ENCODE data around the gene ZNF317.

ZNF317 gene

DNA sequence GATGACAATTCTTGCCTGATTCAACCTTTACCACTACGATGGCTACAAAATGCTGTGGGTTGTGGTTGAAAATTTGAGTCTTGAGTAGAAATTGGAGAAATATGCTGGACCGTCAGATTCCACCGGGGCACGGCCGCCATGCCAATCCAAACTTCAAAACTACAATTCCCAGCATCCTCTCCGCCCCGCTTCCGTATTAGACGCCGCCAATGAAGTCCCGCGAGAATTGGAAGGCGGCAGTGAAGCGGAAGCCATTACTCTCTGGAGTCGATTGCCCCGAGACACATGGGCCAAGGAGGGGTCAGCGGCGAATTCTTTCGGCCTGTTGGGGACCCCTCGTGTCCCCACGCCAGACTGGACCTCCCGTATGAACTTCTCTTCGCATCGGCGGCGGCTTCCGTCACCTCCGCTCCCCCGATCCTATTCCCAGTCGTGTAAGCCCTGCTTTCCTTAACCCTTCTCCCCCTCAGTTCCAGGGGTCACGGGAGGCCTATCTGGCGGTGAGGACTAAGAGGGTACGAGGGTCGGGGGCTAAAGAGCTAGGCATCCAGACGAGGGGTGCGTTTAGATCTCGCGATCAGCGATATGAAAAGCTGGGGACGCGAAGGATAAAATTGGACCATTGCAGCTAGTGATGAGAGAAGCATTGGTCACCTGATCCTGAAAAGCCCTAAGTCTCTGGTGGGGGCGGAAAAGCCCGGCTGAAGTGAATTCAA is at the start of gene ZNF317:
ZNF317 (plus strand) TSS at position 239 of the 716 bp plus-strand sequence. CDS start 15,620 bp downstream, outside the sequence.
- DNase-seq (ENCODE audit: low read depth): peak; percentile 79

DNA sequence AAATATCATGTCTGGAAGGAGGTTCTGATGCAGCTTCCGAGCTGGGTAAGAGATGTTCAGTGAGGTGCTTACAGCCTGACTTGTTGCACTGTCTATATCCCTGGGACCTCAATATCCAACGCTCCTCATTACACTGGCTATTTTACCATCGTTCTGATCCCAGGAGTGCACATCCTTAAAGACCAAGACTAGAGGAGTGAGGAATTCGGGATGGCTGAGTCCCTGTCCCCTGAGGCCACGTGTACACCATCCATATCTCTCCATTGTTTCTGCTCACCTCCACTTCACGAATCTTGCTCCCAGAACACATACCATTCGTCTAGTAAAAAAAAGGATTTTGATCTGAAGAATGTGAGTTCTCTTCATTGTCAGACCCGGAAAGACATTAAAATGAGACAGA is 32.8 kb upstream of the ZNF317 start, which contains the start of gene OR7G2:
OR7G2 (minus strand) TSS at position 101 of the 400 bp plus-strand sequence. CDS start 4,232 bp downstream, outside the sequence.
- DNase-seq (ENCODE audit: low read depth): no peak

DNA sequence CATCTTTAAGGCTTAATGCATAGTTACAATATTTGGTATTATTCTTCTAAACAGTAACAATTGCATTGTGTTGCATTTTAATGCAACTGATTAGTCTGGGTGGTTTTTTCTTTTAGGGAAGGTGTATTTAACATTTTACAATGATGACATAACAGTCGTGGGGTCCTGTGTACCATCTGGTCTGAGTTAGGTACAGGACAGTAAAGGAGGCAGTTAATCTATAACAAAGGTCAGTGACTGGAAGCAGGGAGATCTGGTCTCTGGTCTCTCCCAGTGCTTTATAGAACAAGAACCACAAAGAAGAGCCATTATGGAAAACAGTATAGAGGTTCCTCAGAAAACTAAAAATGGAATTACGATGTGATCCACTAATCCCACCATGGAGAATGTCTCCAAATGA is 30.2 kb upstream of the ZNF317 start:
- no peak for DNase-seq (ENCODE audit: low read depth)

DNA sequence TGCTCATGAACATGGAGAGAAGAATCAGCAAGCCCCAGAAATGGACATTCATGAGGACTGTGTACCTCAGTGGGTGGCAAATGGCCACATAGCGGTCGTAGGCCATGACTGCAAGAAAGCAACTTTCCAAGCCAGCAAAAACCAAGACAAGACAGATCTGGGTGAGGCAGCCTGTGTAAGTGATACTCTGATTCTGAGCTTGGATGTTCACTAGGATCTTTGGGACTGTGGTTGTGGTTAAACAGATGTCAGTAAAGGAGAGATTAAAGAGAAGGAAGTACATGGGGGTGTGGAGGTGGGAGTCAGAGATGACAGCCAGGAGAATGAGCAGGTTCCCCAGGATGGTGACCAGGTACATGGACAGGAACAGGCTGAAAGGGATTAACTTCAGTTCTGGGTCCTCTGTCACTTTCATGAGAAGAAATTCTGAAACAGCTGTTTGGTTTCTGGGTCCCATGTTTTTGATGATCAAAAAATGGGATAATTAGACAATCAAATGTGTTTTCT is 24.8 kb upstream of the ZNF317 start, which contains the start of gene OR7G1:
OR7G1 (minus strand) TSS at position 457 of the 507 bp plus-strand sequence; CDS start at position 457, 0 bp downstream.
- DNase-seq (ENCODE audit: low read depth): no peak

DNA sequence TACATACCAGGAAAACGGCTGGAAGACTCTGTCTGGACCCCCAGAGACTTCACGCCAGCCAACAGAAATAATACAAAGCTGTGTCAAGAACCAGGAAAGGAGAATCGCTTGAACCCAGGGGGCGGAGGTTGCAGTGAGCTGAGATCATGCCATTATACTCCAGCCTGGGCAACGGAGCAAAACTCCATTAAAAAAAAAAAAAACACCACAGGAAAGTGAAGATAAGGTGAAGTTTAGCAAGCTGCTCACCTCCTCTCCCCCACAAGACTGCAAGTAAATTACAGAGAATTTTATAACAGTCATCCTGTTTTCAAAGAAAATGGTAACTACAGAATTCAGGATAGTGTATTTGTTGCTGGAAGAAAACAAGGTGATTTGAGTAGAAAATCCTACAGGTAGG is 23.6 kb upstream of the ZNF317 start:
- no peak for DNase-seq (ENCODE audit: low read depth)

DNA sequence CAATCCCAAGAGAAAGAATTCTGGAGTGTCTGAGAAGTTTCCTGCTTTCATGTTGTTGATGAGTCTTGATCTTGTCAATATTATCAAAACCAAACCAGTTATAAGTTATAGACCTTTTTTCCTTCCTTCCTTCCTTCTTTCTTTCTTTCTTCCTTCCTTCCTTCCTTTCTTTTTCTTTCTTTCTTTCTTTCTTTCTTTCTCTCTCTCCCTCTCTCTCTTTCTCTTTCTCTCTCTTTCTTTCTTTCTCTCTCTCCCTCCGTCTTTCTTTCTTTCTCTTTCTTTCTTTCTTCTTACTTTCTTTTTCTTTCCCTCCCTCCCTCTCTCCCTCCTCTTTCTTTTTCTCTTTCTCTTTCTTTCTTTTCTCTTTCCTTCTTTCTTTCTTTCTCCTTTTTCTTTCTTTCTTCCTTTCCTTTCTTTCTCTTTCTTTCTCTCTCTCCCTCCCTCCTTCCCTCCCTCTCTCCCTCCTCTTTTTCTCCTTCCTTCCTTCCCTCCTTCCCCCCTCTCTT is 13.2 kb upstream of the ZNF317 start, which contains the start of gene OR7G3:
OR7G3 (minus strand) TSS at position 51 of the 506 bp plus-strand sequence; CDS start at position 51, 0 bp downstream.
- DNase-seq (ENCODE audit: low read depth): no peak

DNA sequence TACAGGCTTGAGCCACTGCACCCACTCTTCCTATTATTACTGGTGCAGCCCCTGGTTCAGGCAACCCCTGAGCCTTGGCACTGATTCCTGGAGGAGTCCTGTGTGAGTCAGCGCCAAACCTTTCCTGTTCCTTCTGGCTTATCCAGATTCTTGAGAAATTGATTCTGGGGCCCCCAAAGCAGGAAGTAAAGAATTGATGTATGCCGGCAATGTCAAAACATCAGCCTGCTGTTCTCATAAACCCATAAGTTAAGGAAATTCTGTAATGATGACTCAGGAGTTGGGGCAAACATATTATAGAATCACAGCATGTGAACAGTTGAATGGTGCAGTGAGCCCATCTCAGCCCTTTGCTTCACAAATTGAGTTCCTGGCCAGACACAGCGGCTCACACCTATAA is 12.0 kb upstream of the ZNF317 start:
- DNase-seq (ENCODE audit: low read depth): peak; percentile 29

DNA sequence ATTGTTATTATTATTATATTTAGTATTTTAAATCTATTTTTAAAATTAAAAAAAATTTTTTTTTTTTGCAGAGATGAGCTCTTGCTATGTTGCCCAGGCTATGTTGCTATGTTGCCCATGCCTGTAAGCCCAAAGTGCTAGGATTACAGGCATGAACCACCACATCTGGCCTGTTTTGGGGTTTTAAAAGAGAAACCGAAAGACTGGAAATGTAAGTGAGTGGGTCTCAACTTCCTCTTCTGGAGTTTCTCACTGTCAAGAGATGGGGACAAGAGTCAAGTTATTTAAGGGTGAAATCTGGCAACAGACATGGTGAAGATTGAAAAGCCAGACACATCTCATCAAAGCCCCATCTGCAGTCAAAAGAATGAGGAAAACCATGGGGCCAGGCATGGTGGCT is 9.2 kb upstream of the ZNF317 start:
- no peak for DNase-seq (ENCODE audit: low read depth)

DNA sequence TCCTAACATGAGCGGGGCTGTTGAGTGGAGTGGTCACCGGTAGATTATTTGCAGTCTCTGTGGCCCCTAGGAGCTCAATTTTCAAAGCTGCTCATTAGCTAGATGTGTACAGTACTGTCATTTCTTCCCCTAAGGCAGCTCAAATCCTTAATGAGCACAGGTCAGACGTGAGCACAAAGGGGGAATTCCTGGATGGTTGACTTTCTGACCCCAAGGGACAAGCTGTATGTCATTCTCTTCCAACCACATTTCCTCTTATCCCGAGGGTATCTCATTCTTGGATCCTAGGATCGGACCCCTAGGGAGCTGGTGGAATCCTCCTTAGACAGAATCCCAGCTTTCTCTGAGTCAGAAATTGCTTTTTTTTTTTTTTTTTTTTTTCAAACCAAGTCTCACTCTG is 7.8 kb upstream of the ZNF317 start:
- no peak for DNase-seq (ENCODE audit: low read depth)

DNA sequence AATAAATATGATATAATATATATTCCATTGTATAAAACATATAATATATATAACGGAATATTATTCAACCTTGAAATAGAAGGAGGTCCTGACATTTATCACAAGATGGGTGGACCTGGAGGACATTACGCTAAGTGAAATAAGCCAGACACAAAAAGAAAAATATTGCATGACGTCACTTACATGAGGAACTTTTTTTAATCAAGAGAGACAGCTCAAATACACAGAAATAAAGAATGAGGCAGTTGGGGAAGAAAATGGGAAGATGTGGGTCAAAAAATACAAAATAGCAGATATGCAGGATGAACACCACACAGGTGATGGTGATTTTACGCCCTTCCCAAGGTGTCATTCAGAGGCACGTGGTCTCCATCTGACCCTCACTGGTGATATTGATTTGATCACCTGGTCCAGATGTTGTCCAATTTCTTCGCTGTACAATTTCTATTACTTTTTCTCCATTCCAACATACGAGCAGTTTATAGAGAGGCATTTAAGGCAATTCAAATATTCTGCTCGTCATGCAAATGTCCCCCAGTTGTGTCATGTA is 513 bp upstream of the ZNF317 start:
- DNase-seq (ENCODE audit: low read depth): peak; percentile 14

DNA sequence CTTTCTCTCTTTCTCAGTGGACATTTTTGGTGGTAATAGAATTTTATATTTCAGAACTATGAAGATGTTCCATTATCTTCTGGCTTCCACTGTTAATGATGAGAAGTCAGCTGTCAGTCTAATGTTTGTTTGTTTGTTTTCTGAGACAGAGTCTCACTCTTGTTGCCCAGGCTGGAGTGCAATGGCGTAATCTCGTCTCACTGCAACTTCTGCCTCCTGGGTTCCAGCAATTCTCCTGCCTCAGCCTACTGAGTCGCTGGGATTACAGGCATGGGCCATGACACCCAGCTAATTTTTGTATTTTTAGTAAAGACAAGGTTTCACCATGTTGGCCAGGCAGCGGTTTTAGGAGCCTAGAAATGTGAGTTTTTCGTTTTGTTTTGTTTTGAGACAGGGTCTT is 4.7 kb downstream of the ZNF317 start:
- no peak for DNase-seq (ENCODE audit: low read depth)

DNA sequence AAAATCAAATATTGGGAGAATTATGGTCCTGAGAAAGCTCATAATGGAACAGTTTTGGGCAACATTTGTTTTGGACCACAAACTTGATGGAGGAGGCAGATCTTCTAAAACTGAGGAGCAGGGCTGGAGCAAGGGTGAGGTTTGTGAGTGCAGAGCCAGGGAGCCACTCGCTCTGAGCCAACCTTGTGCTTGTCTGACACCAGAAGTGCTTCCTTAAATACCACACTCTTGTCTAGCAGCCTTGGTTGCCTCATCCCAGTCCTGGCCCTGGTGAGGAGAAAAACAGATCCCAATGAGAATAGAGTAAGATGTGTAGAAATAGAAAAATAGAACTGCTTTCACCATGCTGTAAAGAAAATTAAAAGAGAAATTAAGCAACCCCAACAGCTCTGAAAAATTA is 6.7 kb downstream of the ZNF317 start:
- no peak for DNase-seq (ENCODE audit: low read depth)

DNA sequence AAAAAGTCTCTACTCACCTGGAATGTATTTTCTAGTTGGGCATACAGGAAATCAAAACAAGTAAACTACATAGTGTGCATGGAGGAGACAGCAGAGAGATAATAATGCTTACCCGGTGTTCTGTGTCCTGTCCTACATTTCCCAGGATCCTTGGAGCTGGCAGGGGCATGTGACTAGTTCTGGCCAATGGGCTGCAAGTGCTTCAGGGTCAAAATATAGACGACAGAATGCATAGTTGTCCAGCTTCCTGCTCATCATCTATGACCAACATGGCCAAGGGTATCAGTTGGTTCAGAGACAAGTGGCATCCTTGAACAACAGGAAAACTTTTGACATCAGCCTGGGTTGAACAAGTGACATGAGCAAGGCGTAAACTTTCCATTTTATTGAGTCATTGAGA is 8.5 kb downstream of the ZNF317 start:
- no peak for DNase-seq (ENCODE audit: low read depth)

DNA sequence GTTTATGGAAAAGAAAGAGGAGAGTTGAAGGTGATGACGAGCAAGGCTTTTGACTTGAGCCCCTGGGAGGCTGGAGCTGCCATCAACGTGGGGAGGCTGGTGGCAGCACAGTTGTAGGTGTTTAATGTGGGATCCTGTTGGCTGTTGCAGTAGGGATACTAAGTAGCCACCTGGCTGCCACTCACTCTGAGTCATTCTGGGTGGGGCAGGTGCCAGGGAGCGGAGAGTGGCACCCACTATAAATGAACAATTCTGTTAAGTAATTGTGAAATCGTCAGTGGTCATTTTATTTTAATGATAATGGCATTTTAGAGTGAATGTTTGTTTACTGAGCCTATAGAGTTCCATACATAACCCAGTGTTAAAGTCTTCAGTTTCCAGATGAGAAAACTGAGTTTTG is 9.8 kb downstream of the ZNF317 start:
- no peak for DNase-seq (ENCODE audit: low read depth)

DNA sequence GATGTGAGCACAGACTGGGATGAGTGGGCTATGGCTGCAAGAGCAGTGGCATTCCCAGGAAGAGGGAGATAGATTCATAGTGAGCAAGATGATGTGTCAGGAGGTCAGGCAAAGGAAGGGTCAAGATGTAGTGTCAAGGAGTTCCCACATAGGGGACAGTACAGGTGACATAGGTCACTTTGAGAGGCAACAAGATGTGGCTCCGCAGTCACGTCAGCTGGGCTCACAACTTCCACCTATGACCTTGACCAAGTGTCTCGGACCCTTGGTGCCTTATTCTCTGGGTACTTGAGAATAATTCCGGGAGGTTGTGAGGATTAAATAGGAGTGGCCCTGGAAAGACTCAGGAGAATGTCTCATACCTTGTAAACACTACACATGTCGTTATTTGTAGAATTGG is 10.5 kb downstream of the ZNF317 start:
- no peak for DNase-seq (ENCODE audit: low read depth)

DNA sequence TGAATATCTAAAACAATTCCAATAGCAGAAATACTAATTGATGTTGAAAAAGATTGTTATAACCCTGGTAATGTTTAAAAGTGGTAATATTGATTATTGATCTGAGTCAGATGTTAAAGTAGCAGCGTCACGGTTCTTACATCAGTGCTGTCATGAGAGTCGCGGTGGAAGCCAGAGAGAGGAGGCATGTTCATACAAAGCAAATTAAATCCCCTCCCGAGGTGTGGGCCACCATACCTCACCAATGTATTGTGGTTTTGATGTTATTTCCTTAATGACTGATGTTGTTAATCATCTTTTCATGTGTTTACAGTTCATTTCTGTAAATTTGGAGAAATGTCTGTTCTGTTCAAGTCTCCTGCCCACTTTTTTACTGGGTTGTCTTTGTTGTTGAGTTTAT is 11.2 kb downstream of the ZNF317 start:
- no peak for DNase-seq (ENCODE audit: low read depth)

DNA sequence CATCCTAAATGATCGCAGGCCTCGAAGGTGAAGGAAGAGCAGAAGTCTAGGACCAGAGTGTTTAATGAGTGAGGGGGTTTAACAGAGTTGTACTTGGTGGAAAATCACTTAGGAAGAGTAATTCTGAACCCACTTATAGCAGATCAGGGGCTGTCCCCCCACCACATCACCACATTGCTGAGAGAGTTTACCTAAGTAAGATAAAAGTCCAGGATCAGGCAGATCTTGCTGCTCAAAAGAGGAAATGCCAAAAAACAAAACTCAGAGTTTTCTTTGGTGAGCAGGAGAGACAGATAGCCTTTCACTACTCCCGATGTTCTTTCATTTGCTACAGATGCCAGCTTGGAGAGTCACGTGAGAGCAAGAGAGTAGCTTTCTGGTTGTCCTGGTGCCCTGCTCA is 15.4 kb downstream of the ZNF317 start:
- no peak for DNase-seq (ENCODE audit: low read depth)

DNA sequence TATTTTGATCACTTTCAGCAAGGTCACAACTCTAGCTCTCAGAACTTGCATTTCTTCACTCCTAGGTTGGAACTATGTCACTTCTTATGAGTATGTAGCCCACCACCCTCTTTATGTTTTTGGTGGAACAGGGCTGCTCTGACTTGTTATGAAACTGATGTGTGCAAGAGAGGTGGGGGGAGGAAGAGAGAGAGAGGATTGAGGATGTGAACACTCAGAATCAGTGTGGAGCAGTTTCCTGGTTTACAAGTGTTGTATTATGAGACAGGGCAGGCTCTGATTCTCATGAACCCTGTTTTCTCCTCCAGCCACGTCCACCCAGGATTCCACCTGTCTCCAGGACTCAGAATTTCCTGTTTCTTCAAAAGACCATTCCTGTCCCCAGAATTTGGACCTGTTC is 16.1 kb downstream of the ZNF317 start:
- no peak for DNase-seq (ENCODE audit: low read depth)

DNA sequence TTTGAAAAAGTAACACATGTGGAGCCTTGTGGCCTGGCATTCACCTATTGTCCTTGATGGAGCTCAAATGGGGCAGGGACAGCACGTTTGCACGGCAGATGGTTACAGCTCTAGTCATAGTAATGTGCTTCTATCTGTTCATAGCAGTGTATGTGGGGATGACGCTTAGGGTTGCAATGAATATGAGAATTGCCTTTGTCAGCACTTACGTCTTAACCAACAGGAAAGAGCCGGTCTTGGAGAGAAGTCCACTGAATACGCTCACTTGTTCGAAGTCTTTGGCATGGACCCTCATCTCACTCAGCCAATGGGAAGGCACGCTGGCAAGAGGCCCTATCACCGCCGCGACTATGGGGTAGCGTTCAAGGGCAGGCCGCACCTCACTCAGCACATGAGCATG is 19.7 kb downstream of the ZNF317 start:
- no peak for DNase-seq (ENCODE audit: low read depth)

DNA sequence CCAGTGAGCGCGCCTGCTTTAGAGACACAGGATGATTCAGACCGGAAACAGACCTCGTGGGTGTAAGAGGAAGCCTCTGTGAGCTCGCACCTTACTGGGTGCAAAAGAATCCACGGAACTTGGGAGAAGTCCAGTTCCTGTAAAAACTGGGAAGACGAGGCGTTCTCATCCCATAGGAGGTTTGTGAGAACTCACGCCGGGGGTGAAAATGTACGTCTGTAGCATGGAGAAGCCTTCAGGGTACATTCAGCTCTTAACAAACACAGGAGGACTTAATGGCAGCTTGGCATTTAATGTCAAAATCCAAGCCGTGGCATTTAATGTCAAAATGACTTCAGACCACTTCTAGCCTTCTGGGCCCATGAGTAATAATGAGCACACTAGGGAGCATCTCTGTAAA is 21.2 kb downstream of the ZNF317 start:
- no peak for DNase-seq (ENCODE audit: low read depth)

DNA sequence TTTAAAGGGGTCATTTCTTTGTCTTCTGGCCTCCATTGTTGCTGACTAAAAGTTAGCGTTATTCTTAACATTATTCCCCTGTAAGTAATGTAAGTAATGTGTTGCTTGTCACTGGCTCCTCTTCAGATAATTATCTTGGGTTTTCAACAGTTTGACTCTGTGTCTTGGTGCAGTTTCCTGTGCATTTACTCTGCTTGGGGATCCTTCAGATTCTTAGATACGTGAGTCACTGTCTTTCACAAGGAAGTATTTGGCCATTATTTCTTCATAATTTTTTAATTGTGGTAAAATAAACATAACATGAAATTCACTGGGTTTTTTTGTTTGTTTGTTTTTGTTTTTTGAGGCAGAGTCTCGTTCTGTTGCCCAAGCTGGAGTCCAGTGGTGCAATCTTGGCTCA is 25.1 kb downstream of the ZNF317 start:
- no peak for DNase-seq (ENCODE audit: low read depth)

DNA sequence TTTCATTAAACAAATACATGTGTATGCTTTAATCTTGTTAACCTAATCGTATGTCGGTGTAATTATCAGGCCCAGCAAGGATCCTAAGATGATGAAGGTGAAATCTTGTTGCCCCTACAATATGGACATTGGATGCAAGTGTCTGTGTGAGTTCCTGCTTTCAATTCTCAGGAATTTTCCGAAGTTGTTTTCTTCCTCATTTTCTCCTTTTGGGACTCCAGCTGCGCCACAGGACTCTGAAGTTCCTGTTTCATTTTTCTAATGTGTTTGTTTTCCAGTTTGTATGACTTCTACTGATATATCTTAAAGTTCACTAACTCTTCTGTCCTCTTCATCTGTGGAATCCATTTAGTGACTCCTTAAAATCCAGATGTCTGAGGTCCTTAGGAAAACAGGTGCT is 26.6 kb downstream of the ZNF317 start:
- no peak for DNase-seq (ENCODE audit: low read depth)

DNA sequence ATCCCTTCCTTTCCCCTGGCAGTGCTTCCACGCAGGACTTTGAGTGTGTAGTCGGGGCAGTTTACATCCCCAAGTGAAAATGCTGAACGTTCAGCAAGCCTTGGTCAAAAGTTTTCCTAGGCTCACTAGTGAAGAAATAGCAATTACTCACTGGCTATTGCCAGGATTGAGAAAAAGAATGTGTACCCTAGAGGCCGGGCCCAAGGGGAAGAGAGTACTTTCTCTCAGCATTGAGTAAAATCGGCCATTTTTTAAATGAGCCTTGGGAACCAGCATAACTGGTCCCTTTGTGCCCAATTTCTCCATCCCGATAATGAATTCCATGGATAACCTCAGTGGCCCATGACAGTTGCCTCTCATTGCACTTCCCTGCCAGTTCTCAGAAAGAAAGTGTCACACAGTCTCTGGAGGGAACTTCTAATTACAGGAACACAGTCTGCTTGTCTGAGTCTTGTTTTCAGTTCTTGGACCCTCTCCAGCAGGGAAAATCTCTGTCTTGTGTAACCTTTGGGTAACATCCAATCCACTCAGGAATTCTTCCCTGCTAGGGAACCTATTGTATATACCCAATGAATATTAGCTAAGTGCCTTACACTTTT is 31.3 kb downstream of the ZNF317 start:
- DNase-seq (ENCODE audit: low read depth): no peak

Measured in HS-27A (cell line).